RWPE1 (cell line): ENCODE measurements around the gene SLC24A4.

Experiments used
- CTCF ChIA-PET: fragments of 350-600 bp; sonication (Branson Sonifier 250); formaldehyde crosslinking; extraction: SDS; loops from one replicate; lab custom pipeline; 2021; lab: Yijun Ruan, JAX
- POLR2A ChIA-PET: fragments of 400-600 bp; formaldehyde crosslinking; extraction: SDS; loops from one replicate; lab custom pipeline; 2020; ENCODE audit warnings: antibody characterized with exemption; ENCODE audit not compliant: low non-redundant PET; lab: Yijun Ruan, JAX
- DNase-seq: peaks from one replicate; pipeline ENCODE4 v3.0.0; 2012; ENCODE audit warnings: low spot score
- H3K27ac ChIP-seq: fragments of 450-650 bp; 2 replicates; pipeline ENCODE4 v1.5.1; 2017
- TF ChIP-seq, protein P1 (sequence below): fragments of 450-650 bp; conservative IDR thresholded peaks from 2 replicates; pipeline ENCODE4 v1.5.1; 2017; ENCODE audit warnings: low read depth, mild to moderate bottlenecking

Gene SLC24A4

DNA sequence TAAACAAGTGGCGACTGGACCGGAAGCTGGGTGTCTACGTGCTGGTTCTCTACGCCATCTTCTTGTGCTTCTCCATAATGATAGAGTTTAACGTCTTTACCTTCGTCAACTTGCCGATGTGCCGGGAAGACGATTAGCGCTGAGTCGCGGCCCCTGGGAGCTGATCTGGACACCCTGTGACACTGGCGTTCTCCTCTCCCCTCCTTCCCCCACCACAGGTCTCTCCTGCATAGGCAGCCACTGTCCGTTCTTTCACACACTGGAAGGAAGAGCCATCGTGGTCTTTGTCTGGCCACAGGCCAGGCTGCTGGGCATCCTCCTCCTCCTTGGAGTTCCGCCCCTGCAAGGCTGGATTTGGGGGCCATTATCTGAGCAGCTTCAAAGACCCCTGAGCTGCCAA, 170.5 kb downstream of the SLC24A4 start:
- TF ChIP-seq, protein P1, sequence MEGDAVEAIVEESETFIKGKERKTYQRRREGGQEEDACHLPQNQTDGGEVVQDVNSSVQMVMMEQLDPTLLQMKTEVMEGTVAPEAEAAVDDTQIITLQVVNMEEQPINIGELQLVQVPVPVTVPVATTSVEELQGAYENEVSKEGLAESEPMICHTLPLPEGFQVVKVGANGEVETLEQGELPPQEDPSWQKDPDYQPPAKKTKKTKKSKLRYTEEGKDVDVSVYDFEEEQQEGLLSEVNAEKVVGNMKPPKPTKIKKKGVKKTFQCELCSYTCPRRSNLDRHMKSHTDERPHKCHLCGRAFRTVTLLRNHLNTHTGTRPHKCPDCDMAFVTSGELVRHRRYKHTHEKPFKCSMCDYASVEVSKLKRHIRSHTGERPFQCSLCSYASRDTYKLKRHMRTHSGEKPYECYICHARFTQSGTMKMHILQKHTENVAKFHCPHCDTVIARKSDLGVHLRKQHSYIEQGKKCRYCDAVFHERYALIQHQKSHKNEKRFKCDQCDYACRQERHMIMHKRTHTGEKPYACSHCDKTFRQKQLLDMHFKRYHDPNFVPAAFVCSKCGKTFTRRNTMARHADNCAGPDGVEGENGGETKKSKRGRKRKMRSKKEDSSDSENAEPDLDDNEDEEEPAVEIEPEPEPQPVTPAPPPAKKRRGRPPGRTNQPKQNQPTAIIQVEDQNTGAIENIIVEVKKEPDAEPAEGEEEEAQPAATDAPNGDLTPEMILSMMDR = no peak
- no peak for DNase-seq
- ChIA-PET CTCF (no interaction called here), POLR2A (no interaction called here)
- H3K27ac ChIP-seq = no peak overlapping the region

DNA sequence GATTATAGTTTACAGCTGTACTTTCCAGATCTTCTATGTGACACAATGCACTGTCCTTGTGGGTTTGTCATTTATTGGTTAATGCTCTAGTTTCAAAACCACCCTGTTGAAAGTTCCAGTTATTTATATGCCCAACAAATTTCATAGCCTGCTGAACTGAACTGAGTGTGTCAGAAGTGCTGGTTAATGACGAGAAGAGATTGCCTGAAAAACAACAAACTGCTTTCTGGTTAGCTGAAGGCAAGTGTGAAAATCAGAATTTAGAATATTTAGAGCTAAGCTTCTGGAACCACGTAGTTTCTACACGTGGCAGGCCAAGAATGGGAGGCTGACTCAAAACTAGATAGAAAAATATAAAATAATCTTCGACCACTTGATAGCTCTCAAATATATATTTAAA, 171.5 kb downstream of the SLC24A4 start:
- POLR2A ChIA-PET = no interaction called here
- H3K27ac ChIP-seq = no peak overlapping the region
- DNase-seq = no peak
- CTCF ChIA-PET = no interaction called here
- TF ChIP-seq, protein P1 = no peak

DNA sequence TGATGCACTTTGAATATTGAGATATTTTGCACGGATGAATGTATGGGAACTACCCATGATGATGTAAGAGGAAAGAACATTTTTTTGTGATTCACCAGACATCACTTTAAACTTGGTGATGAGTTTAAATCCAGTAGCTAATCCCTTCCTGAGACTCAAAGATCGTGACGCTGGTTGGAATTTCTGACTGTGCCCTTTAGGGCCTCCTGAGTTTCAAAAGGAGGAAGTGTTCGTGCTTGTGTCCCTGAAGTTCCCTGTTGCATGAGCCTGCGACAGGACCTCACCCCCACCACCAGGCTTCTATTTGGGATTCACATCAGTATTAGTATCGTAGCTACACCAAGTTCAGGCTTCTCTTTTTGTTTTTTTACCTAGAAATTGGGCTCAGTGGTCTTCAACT, 172.1 kb downstream of the SLC24A4 start:
- TF ChIP-seq, protein P1 = no peak
- no peak overlapping the region for H3K27ac ChIP-seq
- DNase-seq = no peak
- POLR2A ChIA-PET = no interaction called here
- CTCF ChIA-PET = no interaction called here

DNA sequence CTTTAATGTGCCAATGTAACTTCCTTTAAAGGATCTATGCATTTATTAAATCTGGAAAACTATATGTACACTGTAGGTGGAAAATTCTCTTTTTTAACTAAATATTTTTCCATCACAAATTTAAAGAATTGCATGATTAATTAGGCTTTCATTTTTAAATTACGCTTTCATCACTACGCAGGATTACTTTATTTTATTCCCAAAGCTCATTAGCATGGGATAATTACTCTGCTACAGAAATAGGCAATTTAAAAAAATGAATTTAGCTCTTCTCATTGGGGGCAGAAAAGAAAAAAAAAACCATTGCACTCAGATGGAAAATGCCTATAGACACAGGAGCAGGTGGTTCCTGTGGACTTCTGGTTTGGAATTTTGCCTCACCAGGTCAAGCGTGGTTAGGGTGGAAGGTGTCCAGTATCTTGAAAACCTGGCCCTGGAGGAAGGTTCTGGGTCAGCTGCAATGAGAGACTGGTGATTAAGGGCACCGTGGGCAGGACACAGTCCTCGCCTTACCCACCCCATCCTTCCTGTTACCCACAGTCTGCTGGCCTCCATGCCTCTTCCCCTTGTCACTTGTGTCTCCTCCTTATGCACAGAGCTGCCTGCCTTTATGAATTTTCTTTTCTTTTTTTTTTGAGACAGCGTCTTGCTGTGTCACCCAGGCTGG, 173.4 kb downstream of the SLC24A4 start:
- TF ChIP-seq, protein P1 = no peak
- ChIA-PET POLR2A (no interaction called here), CTCF (no interaction called here)
- no peak overlapping the region for H3K27ac ChIP-seq
- no peak for DNase-seq

DNA sequence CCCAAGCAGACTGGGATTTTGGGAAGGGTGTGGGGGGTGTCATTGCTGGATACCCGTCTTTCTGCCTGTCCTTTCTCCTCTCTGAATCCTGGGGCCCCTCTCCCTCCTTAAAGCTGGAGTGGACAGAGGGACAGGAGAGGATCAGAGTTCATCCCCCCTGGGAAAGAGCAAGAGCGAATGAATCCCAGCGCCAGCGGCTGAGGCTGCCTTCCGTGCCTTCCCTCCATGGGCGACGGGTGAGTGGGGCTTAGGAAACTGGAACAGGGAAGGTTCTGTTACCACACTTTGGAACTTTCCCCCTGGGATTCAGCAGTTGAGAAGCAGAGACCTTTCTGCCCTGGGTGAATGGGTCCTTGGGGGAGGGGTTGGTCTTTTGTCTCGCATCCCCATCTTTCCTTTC, 174.4 kb downstream of the SLC24A4 start:
- no peak for DNase-seq
- POLR2A ChIA-PET = no interaction called here

DNA sequence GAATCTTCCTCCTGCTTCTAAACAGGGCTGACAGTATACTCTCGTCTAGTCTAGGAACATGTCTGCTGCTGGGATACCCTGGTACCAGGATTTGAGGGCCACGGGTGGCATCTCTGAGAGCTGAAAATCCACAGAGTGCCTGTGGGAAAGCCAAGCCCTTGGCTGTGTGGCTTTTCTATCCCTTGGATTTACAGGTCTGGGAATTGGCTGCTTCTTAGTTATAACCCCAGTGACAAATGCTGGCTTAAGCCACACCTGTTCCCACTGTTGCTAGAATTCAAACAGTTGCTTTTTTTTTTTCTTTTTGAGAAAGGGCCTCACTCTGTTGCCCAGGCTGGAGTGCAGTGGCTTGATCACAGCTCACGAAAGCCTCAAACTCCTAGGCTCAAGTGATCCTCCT, 176.3 kb downstream of the SLC24A4 start:
- TF ChIP-seq, protein P1 = no peak
- ChIA-PET POLR2A (no interaction called here), CTCF (no interaction called here)
- H3K27ac ChIP-seq = no peak overlapping the region
- no peak for DNase-seq

More for the DNA sequence above, 174.4 kb downstream of the SLC24A4 start:
- TF ChIP-seq, protein P1 = no peak
- no peak overlapping the region for H3K27ac ChIP-seq
- CTCF ChIA-PET = no interaction called here
